Stimulated activated CD4-positive, alpha-beta T cell treated with anti-CD3 and anti-CD28 coated beads, Interleukin-15, amount 100 ng/mL, for 1 hour (primary cell): Measurements from ENCODE around the gene KHDC3L.

Experiments used
- DNase-seq, 2 donors: peaks; one replicate each; pipeline ENCODE4 v3.0.0-alpha.2; 2020; ENCODE audit warnings: low read depth in 1 of 2, low spot score in 1 of 2

The KHDC3L gene

GRCh38 chr6:73362358-73362757 is at the start of gene KHDC3L:
TSS of gene KHDC3L (plus strand) at chr6:73362658. CDS start at chr6:73362730, 72 bp downstream.
- no peak for DNase-seq

DNA sequence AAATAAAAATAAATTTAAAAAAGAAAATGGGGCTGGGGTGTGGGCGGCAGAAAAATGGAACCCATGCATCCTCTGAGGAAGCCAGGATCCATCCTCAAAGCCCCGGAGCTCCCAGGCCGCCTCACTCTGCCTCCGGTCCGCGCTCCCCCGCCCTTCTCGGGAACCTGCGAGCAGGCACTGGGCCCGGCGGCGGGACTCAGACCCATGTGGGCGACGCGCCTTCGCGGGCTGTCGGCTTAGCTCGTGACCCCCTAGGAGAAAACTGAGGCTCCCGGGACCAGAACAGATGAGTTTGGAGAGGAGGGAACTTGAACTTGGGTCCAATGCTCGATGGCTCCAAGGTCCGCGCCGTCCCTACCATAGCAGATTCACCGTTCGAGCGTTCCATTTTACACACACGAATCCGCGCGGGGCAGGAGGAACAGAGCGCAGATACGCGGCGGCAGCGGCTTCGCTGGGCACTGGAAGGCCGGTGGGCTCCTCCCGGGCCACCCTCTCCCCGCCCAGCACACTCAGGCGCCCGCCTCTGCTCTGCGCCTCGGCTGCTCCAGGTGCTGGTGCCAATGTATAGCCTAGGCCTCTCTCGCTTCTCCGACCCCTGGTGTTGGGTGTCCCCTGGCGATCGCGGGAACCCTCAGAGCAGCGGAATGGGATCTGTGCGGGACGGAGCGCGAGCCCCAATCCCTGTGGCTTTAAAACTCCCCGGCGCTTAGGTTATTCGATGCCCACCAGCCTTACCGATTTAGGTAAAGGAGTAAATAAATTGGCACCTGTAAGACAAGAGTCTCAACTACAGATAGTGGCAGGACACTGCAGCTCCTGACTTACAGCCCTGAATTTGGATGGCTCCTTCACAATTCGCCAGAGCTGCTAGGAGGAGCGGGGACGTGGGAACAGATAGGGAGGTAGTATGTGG is 47.6 kb upstream of the KHDC3L start:
- no peak for DNase-seq

GRCh38 chr6:73323323-73323722 is 39.1 kb upstream of the KHDC3L start:
- DNase-seq: no peak

- DNase-seq: no peak
Observed at GRCh38 chr6:73325656-73326055, 36.8 kb upstream of the KHDC3L start.

- no peak for DNase-seq
Observed at GRCh38 chr6:73328790-73329189, 33.7 kb upstream of the KHDC3L start.

- DNase-seq: no peak
Observed at GRCh38 chr6:73329201-73329600, 33.3 kb upstream of the KHDC3L start.

- DNase-seq: no peak
Observed at GRCh38 chr6:73339340-73339739, 23.1 kb upstream of the KHDC3L start.

- DNase-seq: no peak
Observed at GRCh38 chr6:73340048-73340447, 22.4 kb upstream of the KHDC3L start.

- no peak for DNase-seq
Observed at GRCh38 chr6:73341335-73341734, 21.1 kb upstream of the KHDC3L start.

GRCh38 chr6:73342174-73342573 is 20.3 kb upstream of the KHDC3L start:
- DNase-seq: no peak

- no peak for DNase-seq
Observed at GRCh38 chr6:73343164-73343563, 19.3 kb upstream of the KHDC3L start.

DNA sequence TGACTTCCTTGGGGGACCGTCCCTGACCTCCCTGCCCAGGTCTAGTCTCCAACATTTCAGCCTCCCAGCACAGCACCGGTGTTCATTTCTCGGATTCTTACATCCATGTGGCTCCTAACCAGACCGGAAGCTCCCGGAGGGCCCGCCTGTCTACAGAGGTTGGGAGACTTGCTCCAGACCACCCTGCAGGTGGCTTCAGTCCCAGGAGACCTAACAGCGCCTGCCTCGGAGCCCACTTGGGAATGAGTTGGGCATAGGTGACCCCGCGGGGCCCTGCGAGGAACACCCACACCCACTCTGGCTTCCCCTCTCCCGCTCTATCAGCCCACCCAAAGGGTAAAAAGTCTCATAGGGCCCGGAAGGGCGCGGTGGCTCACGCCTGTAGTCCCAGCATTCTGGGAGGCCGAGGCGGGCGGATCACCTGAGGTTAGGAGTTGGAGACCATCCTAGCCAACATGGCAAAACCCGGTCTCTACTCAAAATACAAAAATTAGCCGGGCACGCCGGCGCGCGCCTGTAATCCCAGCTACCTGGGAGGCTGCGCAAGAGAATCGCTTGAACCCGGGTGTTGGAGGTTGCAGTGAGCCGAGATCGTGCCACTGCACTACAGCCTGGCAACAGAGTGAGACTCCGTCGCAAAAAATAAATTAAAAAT is 13.8 kb upstream of the KHDC3L start:
- no peak for DNase-seq

- no peak for DNase-seq
Observed at GRCh38 chr6:73349311-73349710, 13.1 kb upstream of the KHDC3L start.

DNA sequence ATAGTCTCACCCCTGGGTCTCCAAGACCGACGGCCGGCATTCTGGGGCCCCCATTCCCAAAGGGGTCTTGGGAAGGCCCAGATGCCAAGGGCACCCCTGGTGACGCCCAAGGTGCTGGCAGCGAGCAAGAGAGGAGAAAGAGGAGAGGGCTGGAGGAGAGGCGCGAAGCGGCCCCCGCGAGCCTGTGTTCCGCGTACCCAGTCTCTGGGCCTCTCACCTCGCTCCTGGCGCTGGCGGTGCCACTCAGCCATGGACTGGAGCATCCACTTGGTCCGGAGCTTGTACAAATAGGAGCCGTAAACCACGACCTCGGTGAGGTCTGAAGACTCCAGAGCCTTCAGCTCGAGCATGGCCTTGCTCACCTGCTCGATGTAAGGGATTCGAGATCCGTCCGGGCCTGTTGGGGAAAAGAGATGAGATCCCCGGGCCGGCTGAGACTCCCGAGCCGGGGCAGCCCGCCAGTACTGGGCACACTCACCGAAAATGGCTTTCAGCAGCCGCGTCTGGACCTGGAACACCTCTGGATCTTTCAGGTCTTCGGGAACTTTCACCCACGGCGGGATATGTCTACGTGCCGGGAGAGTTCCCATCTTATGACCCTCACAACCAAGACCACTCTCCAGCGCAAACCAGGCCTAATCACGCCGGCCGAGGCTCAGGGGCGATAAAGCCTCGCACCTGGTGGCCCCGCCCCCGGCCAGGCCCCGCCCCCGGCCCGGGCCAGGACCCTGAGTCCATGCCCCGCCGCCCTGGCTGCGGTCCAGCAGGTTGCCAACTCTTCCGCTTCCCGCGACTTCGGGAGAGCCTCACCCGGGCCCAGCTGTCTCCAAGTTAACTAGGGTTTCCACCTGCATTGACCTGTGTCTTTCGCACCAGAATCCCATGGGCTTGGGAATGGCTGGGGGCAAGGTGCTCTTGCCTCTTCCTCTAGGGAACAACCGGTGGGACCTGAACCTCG is 8.5 kb upstream of the KHDC3L start, which contains the start of gene DPPA5:
Gene DPPA5 (minus strand): TSS at position 641 of the 958 bp plus-strand sequence. CDS start 51 bp downstream, at position 590.
- DNase-seq: no peak

GRCh38 chr6:73362869-73363536 is 545 bp downstream of the KHDC3L start:
- no peak for DNase-seq

GRCh38 chr6:73363537-73363875 is 1.0 kb downstream of the KHDC3L start:
- DNase-seq: no peak

- DNase-seq: no peak
Observed at GRCh38 chr6:73364121-73364520, 1.7 kb downstream of the KHDC3L start.

DNA sequence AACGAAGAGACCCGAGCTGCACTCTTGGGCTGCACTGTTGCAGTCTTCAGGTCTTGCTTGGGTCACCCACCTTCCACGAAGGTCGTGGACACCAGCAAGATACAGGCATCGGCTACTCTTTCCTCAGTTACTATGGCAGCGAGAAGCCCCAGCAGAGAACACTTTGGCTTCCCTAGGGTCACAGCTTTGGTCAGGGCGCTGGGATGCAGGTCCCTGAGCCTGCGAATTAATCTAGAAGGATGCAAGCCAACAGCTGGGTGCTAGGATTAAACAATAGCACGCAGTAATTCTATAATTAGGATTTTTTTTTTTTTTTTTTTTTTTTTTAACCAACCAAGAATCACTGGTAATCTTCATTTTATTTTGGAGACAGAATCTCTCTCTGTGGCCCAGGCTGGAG is 2.1 kb downstream of the KHDC3L start:
- no peak for DNase-seq

DNA sequence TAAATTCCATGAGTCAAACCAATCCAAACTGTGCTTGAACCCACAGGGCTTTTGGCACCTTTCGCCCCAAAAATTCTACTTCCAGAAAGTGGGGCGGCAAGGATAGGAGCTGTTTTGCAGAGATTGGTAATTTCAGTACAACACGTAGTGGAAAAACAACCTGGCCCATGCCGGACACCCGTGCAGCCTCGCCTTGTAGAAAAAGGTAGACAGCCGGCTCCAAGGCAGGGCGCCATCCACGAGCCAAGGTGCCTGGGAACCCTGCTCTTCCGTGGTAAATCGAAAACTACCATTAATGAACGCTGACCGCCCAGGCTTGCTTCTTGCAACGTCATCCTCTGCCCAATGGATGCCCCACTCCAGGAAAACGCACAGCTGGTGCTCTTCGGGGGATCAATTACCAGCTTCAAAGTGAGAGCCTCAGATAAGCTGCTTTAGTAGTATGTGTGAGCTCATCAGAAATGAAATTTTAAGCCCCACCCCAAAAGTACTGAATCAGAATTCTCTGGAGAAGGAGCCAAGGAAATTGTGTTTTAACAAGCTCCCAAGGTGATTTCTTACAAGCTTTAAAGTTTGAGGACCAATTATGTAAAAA is 5.4 kb downstream of the KHDC3L start:
- DNase-seq: no peak

GRCh38 chr6:73368675-73369074 is 6.2 kb downstream of the KHDC3L start:
- DNase-seq: no peak
